Measurements from ENCODE around the gene CREG2. TPM values are rescaled to one million over a fixed set of nuclear protein-coding genes. Genes with fewer than 3 reads are reported as not detected.

Gene CREG2
- polyA plus RNA-seq, 1 donor from 2014 or later, result 1.2 TPM

DNA sequence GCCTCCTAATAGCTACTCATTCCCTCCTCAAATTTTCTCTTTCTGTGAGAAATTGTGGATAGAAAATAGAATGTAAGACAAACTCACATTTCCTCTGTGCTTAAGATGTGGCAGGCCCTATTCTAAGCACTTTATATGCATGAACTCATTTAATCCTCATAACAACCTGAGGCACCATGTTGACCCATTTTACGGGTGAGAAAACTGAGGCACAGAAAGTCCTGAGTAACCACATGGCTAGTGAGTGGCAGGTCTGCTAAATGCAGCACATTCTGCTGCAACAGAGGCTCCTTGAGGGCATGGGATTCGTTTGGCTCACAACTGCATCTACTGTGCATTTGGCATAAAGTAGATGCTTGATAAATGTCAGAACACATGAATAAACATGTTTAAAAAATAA lies 56.1 kb downstream of the CREG2 start:
- H4K20me1 ChIP-seq (ENCODE audit: insufficient read depth), result no peaks in the 10 kb centered on the region
- H3K27me3 ChIP-seq (ENCODE audit: insufficient read depth, low read depth, low read length), result no peaks in the 10 kb centered on the region
- TF ChIP-seq EP300 (conservative IDR thresholded peaks at IDR 0.05; ENCODE audit: poor library complexity, severe bottlenecking) (no peak), RAD21 (conservative IDR thresholded peaks at IDR 0.05) (no peak), EZH2 (IDR thresholded peaks at IDR 0.05; ENCODE audit: borderline replicate concordance, insufficient read depth, low read length, poor library complexity, severe bottlenecking) (no peak), POLR2AphosphoS5 (IDR thresholded peaks at IDR 0.05) (no peak), MXI1 (conservative IDR thresholded peaks at IDR 0.05; ENCODE audit: poor library complexity, severe bottlenecking) (no peak), SMC3 (conservative IDR thresholded peaks at IDR 0.05; ENCODE audit: poor library complexity) (no peak), TAF1 (IDR thresholded peaks at IDR 0.05; ENCODE audit: low read depth) (no peak)
- TF ChIP-seq, protein P1, sequence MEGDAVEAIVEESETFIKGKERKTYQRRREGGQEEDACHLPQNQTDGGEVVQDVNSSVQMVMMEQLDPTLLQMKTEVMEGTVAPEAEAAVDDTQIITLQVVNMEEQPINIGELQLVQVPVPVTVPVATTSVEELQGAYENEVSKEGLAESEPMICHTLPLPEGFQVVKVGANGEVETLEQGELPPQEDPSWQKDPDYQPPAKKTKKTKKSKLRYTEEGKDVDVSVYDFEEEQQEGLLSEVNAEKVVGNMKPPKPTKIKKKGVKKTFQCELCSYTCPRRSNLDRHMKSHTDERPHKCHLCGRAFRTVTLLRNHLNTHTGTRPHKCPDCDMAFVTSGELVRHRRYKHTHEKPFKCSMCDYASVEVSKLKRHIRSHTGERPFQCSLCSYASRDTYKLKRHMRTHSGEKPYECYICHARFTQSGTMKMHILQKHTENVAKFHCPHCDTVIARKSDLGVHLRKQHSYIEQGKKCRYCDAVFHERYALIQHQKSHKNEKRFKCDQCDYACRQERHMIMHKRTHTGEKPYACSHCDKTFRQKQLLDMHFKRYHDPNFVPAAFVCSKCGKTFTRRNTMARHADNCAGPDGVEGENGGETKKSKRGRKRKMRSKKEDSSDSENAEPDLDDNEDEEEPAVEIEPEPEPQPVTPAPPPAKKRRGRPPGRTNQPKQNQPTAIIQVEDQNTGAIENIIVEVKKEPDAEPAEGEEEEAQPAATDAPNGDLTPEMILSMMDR (IDR thresholded peaks at IDR 0.05; ENCODE audit: poor library complexity, severe bottlenecking), result no peak
- TF ChIP-seq, protein P2, sequence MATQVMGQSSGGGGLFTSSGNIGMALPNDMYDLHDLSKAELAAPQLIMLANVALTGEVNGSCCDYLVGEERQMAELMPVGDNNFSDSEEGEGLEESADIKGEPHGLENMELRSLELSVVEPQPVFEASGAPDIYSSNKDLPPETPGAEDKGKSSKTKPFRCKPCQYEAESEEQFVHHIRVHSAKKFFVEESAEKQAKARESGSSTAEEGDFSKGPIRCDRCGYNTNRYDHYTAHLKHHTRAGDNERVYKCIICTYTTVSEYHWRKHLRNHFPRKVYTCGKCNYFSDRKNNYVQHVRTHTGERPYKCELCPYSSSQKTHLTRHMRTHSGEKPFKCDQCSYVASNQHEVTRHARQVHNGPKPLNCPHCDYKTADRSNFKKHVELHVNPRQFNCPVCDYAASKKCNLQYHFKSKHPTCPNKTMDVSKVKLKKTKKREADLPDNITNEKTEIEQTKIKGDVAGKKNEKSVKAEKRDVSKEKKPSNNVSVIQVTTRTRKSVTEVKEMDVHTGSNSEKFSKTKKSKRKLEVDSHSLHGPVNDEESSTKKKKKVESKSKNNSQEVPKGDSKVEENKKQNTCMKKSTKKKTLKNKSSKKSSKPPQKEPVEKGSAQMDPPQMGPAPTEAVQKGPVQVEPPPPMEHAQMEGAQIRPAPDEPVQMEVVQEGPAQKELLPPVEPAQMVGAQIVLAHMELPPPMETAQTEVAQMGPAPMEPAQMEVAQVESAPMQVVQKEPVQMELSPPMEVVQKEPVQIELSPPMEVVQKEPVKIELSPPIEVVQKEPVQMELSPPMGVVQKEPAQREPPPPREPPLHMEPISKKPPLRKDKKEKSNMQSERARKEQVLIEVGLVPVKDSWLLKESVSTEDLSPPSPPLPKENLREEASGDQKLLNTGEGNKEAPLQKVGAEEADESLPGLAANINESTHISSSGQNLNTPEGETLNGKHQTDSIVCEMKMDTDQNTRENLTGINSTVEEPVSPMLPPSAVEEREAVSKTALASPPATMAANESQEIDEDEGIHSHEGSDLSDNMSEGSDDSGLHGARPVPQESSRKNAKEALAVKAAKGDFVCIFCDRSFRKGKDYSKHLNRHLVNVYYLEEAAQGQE (IDR thresholded peaks at IDR 0.05; ENCODE audit: borderline replicate concordance), result no peak
- H3K79me2 ChIP-seq (replicated peaks; ENCODE audit: insufficient read depth, low read length), result no peaks in the 10 kb centered on the region
- H3K4me3 ChIP-seq (ENCODE audit: low read length), result no peak overlapping the region
- H3K9me3 ChIP-seq (ENCODE audit: low read length), result no peaks in the 10 kb centered on the region
- H3K9me2 ChIP-seq (ENCODE audit: insufficient read depth, low read length), result no peaks in the 10 kb centered on the region
- H3F3A ChIP-seq (ENCODE audit: insufficient read depth, low read length, poor library complexity, severe bottlenecking), result no peaks in the 10 kb centered on the region
- no peak overlapping the region for H3K9ac ChIP-seq (ENCODE audit: low read length)
- H3K4me2 ChIP-seq (ENCODE audit: low read length), result no peak overlapping the region
- no peaks in the 10 kb centered on the region for H3K36me3 ChIP-seq (ENCODE audit: insufficient read depth, low read length)
- H3K27ac ChIP-seq (ENCODE audit: low read length), result no peak overlapping the region
- no peak overlapping the region for H2AFZ ChIP-seq (ENCODE audit: low read depth, low read length)

DNA sequence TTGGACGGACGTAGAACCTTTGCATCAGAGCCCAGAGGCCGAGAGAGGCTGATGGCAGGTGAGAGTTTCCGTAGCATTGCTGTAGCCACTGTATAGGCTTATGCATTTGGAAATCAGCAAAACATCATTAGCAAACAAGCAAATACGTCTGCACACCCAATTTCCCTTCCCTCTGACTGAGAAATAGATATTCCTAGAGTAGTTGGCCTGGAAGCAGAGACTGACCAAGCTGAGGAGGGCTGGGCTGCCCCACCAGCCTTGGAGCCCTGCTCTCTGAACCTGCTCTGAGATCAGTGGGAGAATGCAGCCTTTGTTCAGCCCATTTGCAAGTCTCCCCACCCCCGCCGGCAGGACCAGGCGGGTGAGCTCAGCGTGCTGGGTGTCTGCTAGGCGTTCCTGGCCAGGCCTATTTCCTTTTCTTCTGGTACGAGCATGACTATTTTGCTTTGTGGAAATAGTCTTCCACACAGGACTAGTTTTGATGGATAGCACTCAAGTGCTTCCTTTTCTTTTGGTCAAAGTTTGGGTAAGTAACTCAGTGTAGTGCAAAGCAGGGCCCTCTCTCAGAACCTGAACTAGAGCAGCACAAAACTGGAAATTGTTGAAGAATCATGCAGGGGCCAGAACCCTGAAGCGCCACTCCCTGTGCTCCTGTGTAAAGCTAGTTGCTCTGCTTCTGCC lies 56.9 kb downstream of the CREG2 start:
- H3K4me2 ChIP-seq (ENCODE audit: low read length), result no peak overlapping the region

More for the DNA sequence above, 56.9 kb downstream of the CREG2 start:
- H2AFZ ChIP-seq (ENCODE audit: low read depth, low read length), result no peak overlapping the region
- H3K9ac ChIP-seq (ENCODE audit: low read length), result no peak overlapping the region
- no peak overlapping the region for H3K4me3 ChIP-seq (ENCODE audit: low read length)
- H3K9me2 ChIP-seq (ENCODE audit: insufficient read depth, low read length), result no peaks in the 10 kb centered on the region
- H3K36me3 ChIP-seq (ENCODE audit: insufficient read depth, low read length), result no peaks in the 10 kb centered on the region
- H3K27me3 ChIP-seq (ENCODE audit: insufficient read depth, low read depth, low read length), result no peaks in the 10 kb centered on the region
- H3K79me2 ChIP-seq (replicated peaks; ENCODE audit: insufficient read depth, low read length), result no peaks in the 10 kb centered on the region
- no peaks in the 10 kb centered on the region for H3F3A ChIP-seq (ENCODE audit: insufficient read depth, low read length, poor library complexity, severe bottlenecking)
- H3K9me3 ChIP-seq (ENCODE audit: low read length), result no peaks in the 10 kb centered on the region
- H3K27ac ChIP-seq (ENCODE audit: low read length), result no peak overlapping the region
- no peaks in the 10 kb centered on the region for H4K20me1 ChIP-seq (ENCODE audit: insufficient read depth)
- TF ChIP-seq POLR2AphosphoS5 (IDR thresholded peaks at IDR 0.05), result no peak
- TF ChIP-seq SMC3 (conservative IDR thresholded peaks at IDR 0.05; ENCODE audit: poor library complexity), result no peak
- TF ChIP-seq, protein P1 (IDR thresholded peaks at IDR 0.05; ENCODE audit: poor library complexity, severe bottlenecking), result no peak
- TF ChIP-seq, protein P2 (IDR thresholded peaks at IDR 0.05; ENCODE audit: borderline replicate concordance), result no peak
- TF ChIP-seq RAD21 (conservative IDR thresholded peaks at IDR 0.05), result no peak
- TF ChIP-seq EZH2 (IDR thresholded peaks at IDR 0.05; ENCODE audit: borderline replicate concordance, insufficient read depth, low read length, poor library complexity, severe bottlenecking), result no peak
- TF ChIP-seq TAF1 (IDR thresholded peaks at IDR 0.05; ENCODE audit: low read depth), result no peak
- TF ChIP-seq EP300 (conservative IDR thresholded peaks at IDR 0.05; ENCODE audit: poor library complexity, severe bottlenecking), result no peak
- no peak for TF ChIP-seq MXI1 (conservative IDR thresholded peaks at IDR 0.05; ENCODE audit: poor library complexity, severe bottlenecking)

Data from neural cell (in vitro differentiated cells).